ENCODE data around the gene OTP. TPM values are rescaled to one million over a fixed set of nuclear protein-coding genes. Genes with fewer than 3 reads are reported as not detected.

Gene OTP
- not detected in 2 replicates for total RNA-seq

GRCh38 chr5:77637998-77638762 is at the start of gene OTP:
Gene OTP (minus strand): TSS chr5:77638713. CDS start chr5:77638549, 164 bp downstream.

Other genes with a start within 250 kb of the OTP start
- 106 and 116 TPM in 2 replicates for gene WDR41, start 146.4 kb downstream of the OTP start, total RNA-seq
- gene TBCA, start 137.6 kb upstream of the OTP start, total RNA-seq: 49.2 and 62.5 TPM in 2 replicates

Data from hair follicle dermal papilla cell (primary cell).